NCI-H526 treated with DMSO at 0.1 percent for 48 hours (cell line): ENCODE results near the gene ABCA13.

ENCODE experiments used
- DNase-seq: peaks from one replicate; lab custom pipeline; 2025; lab: John Stamatoyannopoulos, UW

ABCA13 gene

DNA sequence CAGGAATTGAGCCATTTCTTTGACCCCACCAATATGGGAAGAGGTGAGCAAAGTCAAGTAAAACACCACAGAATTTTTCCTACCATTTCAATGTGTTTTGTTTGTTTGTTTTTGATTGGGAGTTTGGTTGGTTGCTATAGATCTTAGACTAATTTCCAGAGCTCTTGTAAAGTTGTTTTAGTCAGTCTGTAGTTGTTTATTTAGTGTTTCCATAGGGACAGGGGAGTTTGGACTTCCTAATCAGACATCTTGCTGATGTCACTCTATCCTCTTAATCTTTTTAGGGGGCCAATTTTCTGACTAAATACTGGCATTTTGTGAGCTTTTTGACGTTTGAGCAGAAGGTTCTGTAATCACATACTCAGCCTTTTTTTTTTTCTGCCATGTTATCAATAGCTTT, 266.9 kb downstream of the ABCA13 start:
- no peak for DNase-seq

- DNase-seq = no peak
Observed at GRCh38 chr7:48441848-48442492, 270.7 kb downstream of the ABCA13 start.

DNA sequence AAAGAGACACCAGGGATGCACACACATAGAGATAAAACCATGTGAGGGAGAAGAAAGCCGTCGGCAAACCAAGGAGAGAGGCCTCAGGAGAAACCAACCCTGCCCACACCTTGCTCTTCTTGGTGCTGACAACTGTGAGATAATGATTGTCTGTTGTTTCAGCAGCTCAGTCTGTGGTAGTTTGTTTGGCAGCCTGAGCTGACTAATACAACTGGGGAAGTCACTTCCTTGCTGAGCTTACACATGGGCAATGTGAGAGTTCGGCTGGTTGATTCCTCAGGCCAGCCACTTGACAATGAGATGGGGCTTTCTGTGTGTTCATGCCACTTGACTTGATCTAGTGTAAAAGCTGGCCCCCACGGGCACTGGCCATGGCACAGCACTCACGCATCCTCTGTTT, 271.8 kb downstream of the ABCA13 start:
- DNase-seq = no peak

DNA sequence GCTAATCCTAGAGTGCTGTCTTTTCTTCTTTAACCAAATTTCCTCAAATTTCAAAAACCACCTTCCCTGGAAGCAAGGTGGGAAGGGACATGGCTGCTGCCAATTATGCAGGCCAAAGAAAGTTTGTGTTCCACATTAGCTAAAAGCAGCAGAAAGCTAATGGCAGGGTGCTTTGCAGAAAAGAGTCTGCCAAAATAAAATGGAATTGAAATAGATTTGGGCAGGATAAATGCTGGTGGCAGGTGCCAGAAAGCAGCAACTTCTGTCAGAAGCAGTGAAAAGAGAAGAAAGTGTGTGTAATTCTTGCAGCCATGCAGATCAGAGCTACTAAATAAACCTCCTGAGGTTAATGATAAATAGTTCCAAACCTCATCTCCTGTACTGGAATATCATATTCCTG, 275.5 kb downstream of the ABCA13 start:
- no peak for DNase-seq

- no peak for DNase-seq
Observed at GRCh38 chr7:48452218-48452617, 281.0 kb downstream of the ABCA13 start.

DNA sequence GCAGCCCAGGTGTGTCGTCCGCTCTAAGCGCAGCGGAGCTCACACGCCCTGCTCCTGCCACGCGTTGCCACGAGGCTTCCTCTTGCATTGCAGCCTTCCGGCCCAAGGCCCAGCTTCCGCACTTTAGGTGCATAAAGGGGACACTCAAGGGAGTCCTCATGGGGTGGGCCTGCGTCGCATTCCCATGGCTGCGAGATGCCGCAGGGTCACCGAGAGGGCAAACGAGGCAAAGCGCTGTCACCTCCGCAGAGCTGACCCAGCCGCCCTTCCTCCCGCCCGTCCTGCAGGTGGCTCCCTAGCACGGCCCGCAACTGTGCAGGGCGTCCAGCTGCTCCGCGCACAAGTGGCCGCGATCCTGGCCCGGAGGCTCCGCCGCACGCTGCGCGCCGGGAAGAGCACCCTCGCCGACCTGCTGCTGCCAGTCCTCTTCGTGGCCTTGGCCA, 283.5 kb downstream of the ABCA13 start:
- DNase-seq = no peak

DNA sequence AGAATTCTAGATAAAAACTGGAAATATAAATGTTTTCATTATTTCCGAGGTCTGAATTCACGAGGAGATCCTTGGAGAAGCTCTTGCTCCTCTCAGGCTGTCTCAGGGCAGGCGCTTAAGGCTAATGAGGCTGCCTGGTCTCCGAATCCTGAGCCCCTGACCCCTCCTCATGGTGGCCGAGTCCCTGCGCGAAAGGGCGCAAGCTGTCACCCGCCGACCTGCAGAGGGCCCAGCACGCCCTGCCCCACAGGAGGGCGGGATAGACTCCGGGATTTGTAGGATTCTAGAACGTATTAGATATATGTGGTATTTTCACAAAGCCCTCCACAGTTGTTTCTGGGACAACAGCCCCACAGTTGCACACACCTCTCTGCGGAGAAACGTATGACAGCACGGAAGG, 284.1 kb downstream of the ABCA13 start:
- DNase-seq = no peak

DNA sequence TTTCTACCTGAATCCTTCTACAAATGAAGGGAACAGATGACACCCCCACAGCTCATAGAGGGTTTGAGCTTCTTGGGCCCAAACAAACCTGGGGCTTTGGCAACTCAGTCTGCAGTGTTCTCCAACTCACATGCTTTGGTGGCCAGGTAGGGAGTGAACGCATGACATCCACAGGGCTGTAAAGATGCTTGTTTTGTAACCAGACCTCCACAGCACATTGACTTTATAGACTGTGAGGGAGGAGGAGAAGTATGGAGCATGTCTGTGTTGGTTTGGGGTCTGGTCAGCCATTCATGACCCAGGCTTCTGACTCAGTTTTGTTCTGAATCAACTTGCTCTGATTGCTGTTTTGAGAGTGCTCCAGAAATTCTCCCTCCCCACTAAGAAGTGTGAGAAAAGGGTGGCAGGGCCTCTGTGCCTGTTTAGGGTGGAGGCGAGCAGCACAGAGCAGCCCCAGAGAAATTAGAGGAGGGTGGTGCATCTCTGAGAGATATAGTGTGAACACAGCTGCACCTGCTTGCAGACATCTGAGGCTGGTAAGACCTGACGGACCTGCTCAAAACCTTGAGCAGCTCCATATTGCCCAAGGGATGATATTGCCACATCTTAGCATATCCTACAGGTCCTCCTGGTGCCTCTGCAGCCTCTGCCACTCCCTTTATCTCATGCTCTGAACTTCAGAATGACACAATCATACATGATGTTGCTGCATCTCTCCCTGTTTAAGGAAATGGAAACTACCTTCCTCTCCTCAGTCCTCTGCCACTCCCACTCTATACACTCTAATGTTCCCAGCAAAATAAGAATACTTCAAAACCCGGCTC, 287.7 kb downstream of the ABCA13 start:
- DNase-seq = no peak

GRCh38 chr7:48466713-48467112, 295.5 kb downstream of the ABCA13 start:
- no peak for DNase-seq

GRCh38 chr7:48471196-48471595, 299.9 kb downstream of the ABCA13 start:
- no peak for DNase-seq

DNA sequence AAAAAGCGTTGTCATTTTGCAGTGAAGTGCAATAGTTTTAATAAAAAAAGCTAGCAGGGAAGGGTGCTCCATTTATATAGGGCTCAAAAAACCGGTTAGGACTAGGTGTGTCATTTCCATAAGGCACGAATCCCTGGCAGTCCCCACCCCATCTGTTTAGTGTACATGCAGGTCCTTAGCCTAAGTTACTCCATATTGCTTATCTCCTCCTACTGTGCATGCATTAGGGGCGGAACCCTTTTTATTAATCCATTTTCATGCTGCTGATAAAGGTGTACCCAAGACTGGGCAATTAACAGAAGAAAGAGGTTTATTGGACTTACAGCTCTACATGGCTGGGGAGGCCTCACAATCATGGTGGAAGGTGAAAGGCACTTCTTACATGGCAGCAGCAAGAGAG, 301.4 kb downstream of the ABCA13 start:
- DNase-seq = no peak

- no peak for DNase-seq
Observed at GRCh38 chr7:48473205-48473865, 302.1 kb downstream of the ABCA13 start.

- DNase-seq = no peak
Observed at GRCh38 chr7:48481235-48481634, 310.0 kb downstream of the ABCA13 start.

- no peak for DNase-seq
Observed at GRCh38 chr7:48497521-48497920, 326.3 kb downstream of the ABCA13 start.

DNA sequence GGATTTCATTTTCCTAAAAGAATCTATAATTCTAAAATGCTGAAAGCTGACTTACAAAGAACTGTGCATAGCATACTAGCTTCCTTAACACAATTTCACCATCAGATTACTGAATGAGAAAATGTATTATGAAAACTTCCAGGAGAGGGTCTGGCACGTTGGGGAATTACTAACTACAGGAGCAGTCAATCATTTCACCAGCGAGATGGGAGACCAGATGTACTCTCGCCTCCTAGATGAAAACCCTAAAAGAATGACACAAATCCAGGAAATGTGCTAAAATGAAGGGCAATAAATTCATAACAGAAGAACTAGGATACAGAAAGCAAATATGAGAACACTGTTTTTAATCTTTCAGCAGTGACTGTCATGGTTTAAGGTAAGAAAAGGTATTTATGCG, 330.8 kb downstream of the ABCA13 start:
- no peak for DNase-seq

- DNase-seq = no peak
Observed at GRCh38 chr7:48505051-48505450, 333.8 kb downstream of the ABCA13 start.

- DNase-seq = no peak
Observed at GRCh38 chr7:48505466-48505865, 334.2 kb downstream of the ABCA13 start.

GRCh38 chr7:48506569-48506968, 335.3 kb downstream of the ABCA13 start:
- no peak for DNase-seq

DNA sequence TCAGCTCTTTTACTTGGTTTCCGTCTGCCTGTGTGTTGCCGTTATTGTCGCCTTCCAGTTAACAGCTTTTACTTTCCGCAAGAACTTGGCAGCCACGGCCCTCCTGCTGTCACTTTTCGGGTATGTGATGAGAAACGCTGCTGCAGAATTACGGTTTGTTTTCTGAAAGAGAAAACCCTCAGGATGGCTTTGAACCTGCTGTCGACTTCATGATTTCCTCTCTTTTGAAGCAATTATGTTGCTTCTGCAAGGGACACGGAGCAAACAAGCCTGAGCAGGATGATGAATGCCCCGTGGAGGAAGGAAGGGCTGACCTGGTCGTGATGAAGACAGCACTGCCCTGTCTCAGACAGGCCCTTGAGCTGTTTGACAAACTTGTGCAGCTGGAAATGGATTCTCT, 339.8 kb downstream of the ABCA13 start:
- DNase-seq = no peak

GRCh38 chr7:48512892-48513291, 341.6 kb downstream of the ABCA13 start:
- DNase-seq = no peak

GRCh38 chr7:48515171-48515570, 343.9 kb downstream of the ABCA13 start:
- DNase-seq = no peak

- no peak for DNase-seq
Observed at GRCh38 chr7:48518092-48518491, 346.8 kb downstream of the ABCA13 start.

DNA sequence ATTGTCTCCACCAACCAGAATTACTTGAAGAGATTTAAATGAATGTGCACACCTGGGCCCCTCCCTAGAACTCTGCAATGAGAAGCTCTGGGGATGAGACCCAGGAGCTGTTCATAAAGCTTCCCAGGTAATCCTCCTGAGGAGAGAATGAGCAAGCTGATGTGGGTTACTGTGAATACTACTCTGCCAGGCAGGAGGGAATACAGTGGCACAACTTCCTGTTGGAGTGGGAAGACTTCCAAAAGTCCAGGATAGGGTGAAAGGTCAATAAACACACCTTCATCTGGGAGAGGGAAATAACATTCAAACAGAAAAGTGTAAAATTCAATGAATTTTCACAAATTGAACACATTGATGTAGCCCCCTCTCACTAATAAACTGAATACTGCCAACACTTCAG, 351.4 kb downstream of the ABCA13 start:
- no peak for DNase-seq
